NCI-H1417 (cell line): Measurements from ENCODE around the gene RAB40C.

Experiments
- DNase-seq, 3 experiments: peaks; one replicate each; lab custom pipeline; 2025; lab: John Stamatoyannopoulos, UW

Gene RAB40C

GRCh38 chr16:589658-590187 is at the start of gene RAB40C:
TSS of gene RAB40C (plus strand) at chr16:590066. CDS start at chr16:590292, 226 bp downstream.
- DNase-seq, result peak; percentile 97 to 99 (median 98)

DNA sequence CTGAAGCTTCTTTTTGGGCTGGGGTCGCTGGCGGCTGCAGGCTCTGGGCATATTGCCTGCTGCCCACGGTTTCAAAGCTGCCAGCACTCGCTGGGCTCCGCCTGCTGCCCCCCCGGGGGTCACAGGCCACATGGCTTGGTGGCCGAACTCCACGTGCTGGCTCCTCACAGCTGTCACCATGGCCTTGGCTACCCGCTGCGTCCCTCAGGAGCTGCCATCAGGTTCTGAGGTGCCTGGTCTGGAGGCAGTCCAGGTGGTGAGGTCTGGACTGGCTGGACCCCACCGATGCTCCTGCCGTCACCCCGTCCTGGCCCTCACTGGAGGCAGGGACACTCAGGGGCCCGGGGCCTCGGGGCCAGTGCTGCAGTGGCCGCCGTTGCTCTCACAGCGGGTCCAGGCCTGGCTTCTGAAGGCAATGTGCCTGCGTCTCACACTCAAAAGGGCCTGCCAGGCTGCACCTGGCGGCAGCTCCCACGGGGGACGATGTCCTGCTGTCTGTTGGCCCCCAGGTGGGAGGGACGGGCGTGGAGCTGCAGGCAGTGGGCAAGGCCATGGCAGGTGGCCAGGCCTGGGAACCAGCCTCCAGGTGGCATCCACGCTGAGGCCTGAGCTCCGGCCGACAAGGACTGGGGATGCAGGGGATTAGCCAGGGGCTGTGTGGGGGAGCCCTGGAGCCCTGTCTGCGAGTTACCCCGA is 49.1 kb upstream of the RAB40C start:
- DNase-seq, result no peak

DNA sequence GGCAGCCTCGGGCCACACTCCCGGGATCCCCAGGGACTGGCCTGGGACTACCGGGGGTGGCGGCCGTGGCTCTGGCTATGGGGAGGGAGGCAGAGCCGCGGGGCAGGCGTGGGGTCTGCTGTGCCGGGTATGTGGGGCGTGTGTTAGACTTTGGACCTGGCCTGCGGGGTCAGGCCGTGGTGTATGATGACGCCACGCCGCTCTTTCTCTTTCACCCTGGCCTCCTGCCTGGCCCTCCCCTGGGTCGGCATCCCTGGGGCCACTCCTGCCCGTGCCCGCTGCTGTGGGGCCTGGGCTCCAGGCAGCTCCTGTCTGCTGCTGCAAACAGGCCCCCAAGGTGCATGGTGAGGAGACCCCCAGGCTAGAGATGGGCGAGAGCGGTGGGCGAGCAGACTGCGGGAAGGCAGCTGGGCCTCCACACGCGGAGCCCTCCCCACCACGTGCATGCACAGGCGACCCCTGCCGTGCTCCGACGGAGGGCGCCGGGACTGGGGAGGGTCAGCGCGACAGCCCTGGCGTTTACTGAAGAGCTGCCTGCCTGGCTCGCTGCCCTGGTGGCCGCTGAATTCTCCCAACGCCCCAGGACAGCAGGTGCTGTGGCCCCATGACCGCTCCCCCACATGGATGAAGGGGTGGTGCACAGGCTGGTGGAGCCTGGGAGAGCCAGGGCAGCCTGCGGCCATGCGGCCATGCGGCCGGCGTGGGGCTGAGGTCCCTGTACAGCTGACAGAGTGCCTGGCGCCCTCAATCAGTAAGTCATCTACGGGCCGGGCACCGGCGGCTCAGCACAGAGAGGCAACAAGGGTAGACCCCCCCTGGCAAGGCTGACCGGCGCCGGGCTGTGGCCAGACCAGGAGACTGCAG is 46.3 kb upstream of the RAB40C start:
- no peak for DNase-seq

DNA sequence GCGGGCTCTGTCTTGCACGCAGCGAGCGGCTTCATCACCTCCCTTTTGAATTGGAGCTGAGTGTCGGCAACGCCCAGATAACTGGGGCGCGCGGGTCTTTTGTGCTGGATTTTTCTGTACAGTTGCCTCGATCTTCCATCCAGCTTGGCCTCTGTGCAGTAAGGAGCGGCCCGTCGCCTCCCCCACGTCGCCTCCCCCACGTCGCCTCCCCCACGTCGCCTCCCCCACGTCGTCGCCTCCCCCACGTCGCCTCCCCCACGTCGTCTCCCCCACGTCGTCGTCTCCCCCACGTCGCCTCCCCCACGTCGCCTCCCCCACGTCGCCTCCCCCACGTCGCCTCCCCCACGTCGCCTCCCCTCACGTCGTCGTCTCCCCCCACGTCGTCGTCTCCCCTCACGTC is 45.3 kb upstream of the RAB40C start:
- no peak for DNase-seq

- DNase-seq, result peak in 2 of 3 experiments; percentile 10 to 65
These were observed 42.7 kb upstream of the RAB40C start for GRCh38 chr16:546909-547770.

DNA sequence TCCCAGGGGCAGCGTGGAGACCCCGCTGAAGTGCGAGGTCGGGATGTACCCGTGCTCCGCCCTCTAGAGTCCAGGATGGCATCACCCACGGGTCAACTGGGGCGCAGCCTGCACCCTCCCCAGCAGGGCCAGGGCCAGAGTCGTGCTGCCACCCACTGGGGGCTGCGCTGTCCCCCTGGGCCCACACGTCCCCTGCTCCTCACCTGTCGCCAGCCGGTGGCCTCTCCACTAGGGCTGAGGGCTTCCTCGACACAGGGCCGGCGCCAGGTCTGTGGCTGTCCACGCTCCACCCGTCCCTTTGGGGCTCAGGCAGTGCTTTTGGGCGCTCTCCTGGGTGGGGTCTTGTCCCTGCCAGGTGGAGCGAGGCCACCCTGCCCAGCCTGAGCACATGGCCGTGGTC is 41.3 kb upstream of the RAB40C start:
- DNase-seq, result no peak

DNA sequence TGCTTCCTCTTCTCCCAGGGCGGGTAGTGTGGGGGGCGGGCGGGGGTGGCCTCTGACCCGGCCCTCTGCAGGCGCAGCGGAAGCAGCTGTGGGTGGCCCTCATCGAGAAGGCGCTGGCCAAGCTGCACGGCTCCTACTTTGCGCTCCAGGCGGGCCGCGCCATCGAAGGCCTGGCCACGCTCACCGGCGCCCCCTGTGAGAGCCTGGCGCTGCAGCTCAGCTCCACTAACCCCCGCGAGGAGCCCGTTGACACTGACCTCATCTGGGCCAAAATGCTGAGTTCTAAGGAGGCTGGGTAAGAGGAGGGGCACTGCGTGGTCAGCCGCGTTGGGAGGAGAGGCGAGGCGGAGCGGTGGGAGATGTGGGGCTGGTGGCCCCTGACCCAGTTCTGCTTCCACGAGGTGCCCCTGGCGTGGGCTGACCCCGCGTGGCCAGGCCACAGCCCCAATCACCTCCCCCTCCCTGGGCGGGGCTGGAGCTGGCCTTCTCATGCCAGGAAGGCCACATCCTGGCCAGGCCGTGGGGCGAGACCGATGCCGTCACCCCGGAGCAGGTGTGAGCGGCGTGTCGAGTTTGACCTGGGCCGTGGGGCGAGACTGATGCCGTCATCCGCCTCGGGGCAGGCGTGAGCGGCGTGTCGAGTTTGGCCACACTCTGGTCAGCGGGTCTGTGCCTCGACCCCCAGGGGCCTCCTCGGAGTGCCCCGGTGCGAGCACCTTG is 40.2 kb upstream of the RAB40C start:
- DNase-seq, result no peak

DNA sequence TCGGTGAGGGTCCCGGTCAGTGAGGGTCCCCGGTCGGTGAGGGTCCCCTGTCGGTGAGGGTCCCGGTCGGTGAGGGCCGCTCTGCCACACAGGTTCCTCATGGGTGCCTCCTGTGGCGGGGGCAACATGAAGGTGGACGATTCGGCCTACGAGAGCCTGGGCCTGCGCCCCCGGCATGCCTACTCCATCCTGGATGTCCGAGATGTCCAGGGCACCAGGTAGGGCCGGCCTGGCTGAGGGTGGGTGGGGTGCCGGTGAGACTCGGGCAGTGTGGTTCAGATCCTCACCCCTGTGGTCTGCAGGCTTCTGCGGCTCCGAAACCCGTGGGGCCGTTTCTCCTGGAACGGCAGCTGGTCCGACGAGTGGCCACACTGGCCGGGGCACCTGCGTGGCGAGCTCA is 38.7 kb upstream of the RAB40C start:
- DNase-seq, result no peak

DNA sequence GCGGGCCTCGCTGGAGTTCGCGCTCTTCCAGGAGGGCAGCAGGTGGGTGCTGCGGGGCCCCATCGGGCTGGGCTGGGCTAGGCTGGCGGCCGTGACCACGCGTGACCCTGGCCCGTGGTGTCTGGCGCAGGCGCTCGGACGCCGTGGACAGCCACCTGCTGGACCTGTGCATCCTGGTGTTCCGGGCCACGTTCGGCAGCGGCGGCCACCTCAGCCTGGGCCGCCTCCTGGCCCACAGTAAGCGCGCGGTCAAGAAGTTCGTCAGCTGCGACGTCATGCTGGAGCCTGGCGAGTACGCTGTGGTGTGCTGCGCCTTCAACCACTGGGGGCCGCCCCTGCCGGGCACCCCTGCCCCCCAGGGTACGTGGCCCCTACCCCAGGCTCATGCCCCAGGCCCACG is 37.7 kb upstream of the RAB40C start:
- no peak for DNase-seq

- DNase-seq, result no peak
These were observed 36.1 kb upstream of the RAB40C start for GRCh38 chr16:553601-554296.

- DNase-seq, result no peak
These were observed 35.6 kb upstream of the RAB40C start for GRCh38 chr16:554297-554621.

DNA sequence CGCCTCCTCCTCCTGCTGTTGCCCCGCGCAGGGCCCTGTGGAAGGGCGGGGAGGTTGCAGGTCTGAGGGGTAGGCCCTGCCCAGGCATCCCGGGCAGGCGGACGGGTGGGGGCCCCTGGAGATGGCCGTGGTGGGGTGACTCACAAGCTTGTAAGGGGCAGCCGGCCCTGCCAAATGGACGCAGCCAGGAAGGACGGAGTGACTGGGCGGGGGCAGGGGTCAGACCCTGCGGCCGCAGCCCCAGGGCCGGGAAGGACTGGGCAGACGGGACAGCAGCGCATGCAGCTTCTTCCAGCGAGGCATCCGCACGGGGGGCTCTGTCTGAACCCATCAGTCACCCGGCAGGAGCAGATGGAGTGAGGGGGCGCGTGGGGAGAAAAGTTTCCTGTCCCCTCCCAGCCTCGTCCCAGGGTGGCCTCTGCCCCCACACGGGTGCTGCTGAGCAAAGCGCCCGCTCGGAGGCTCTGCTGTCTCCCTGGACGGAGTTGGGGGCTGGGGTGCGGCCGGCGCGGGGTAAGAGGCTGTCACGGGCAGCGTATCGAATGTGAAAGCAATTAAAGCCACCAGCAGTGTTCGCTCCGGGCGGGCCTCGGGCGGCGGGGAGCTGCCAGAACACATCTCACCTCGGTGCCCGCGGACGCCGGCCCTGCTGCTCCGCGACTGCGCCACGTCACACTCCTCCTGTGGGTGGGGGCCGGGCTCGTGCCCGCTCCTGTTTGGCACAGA is 35.1 kb upstream of the RAB40C start:
- no peak for DNase-seq

- no peak for DNase-seq
These were observed 34.1 kb upstream of the RAB40C start for GRCh38 chr16:555528-556473.

DNA sequence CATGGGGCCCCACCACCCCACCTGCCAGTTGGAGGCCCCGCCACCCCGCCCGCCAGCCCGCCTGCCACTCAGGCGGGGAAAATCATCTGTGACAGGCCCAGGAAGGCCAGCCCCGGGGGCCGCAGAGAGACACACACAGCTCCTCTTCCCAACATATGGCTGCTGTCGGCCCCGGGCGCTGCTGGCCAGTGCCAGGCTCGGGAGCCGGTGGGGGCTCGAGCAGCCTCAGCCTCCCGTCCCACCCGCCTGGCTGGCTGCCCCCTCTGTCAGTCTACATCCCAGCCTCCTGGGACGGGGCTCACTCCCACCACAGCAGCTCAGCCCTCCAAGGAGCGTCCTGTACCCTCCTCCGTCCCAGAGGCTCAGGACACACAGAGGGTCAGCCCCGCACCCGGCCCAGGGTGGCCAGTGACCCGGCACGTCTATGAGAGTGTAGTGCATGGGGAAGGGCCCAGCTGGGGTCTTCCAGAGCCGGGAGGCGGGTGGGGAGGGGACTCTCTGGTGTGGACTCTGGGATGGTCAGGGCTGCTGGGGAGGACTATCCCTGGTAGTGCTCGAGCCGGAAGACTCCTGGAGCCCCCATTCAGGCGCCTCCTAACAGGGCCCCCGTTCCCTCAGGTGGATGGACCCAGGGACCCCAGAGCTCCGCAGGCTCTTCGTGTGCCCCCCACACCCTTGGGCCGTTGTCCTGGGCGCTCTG is 33.2 kb upstream of the RAB40C start:
- DNase-seq, result no peak

DNA sequence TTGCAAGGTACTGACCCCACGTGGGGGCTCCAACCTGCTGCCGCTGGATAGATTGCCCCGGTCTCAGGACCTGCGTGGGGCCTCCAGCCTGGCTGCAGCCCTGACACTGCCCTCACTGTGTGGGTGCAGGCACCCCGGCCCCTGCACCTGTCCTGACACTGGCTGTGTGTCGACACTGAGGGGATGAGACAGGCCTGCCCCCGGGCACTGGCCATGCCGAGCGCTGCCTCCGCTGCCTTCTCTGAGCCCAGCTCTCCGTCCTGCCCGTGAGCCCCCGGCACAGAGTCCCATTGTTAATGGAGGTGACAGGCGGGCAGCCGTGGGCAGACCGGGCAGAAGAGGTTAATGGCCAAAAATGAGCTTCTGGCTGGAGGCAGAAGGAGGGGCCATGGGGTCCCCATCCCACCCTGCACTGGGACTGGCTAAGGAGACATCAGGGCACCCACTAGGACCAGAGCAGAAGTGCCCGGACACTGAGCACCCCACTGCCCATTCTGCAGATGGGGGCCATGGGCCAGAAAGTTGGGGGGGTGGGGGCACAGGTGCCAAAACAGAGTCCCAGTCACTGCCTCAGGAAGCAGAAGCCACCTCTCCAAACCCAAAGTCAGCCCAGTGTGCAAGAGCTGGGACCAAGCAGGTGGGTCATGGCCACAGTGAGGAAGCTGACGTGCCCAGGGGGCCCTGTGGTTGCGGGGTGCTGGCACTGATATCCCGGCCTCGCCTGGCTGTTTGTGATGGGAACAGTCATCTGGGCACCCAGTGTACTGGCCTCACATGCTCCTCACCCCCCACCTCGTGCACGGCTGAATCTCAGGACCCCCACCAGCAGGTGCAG is 32.2 kb upstream of the RAB40C start:
- no peak for DNase-seq

DNA sequence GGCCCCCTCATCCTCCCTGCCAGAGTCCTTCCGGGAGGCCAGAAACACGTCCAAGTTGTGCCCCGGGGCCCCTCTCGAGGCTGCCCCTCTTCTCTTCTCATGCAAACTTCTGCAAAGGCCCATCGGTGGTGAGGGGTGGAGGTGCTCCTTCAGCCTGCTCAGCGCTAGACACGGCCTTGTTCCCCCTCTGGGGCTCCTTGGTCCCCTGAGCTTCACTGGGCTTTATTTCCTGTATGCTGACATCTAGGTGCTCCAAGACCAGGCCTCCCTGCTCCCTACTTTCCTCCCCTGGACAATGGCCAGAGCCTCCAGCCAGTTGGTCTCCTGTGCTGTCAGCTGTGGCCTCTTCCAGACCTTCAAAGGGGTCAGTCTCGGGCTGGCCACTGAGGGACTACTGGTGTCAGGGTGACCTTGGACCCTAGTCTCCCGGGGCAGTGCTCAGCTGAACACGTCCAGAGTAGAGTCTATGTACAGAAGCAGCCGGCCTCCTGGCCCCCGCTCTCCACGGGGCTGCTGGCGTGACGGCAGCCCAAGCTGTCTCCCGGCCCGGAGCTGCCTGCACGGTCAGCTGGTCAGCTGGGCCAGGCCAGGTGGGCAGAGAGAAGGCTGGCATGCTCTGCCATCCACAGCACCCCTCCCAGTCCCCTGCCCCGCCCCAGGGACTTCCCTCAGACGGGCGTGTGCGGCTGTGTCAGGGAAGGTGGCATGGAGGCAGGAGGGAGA is 31.4 kb upstream of the RAB40C start:
- DNase-seq, result no peak

DNA sequence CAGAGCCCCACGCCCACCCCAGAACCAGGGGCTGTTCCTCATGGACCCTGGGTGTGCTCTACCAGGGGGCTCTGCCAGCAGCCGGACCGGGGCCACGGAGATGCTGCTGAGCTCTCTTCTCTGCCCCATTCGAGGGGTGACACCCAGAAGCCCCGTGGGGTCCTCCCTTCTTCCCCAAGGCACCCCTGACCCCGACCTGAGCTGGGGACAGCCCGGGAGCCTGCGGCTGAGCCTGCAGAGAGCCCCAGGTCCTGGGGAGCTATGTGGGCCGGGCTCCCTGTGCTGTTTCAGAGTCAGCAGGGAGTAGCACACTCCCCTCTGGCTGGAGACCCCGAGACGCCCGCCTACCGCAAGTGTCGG is 30.9 kb upstream of the RAB40C start:
- DNase-seq, result no peak
